Measurements from ENCODE around the gene PPME1. TPM values are rescaled to one million over a fixed set of nuclear protein-coding genes. Genes with fewer than 3 reads are reported as not detected.
A peak's percentile ranks its signal among the peaks of the same experiment; 100 is the strongest.

Gene PPME1
- total RNA-seq, 1 donor from 2014 or later: 40.4 TPM

DNA sequence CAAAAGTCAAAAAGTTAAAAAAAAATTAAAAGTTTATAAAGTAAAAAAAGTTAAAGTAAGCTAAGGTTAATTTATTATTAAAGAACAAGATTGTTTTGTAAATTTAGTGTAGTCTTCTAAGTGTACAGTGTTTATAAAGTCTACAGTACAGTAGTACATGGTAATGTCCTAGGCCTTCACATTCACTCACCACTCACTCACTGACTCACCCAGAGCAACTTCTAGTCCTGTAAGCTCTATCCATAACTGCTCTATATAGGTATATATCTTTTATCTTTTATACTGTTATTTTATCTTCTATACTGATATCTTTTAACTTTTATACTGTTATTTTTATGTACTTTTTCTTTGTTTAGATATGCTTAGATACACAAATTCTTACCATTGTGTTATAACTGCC is 11.4 kb upstream of the PPME1 start:
- no peak for DNase-seq (ENCODE audit: extremely low spot score, unreplicated experiment)
- no peak overlapping the region for H3K4me3 Mint-ChIP-seq (ENCODE audit: unreplicated experiment)

DNA sequence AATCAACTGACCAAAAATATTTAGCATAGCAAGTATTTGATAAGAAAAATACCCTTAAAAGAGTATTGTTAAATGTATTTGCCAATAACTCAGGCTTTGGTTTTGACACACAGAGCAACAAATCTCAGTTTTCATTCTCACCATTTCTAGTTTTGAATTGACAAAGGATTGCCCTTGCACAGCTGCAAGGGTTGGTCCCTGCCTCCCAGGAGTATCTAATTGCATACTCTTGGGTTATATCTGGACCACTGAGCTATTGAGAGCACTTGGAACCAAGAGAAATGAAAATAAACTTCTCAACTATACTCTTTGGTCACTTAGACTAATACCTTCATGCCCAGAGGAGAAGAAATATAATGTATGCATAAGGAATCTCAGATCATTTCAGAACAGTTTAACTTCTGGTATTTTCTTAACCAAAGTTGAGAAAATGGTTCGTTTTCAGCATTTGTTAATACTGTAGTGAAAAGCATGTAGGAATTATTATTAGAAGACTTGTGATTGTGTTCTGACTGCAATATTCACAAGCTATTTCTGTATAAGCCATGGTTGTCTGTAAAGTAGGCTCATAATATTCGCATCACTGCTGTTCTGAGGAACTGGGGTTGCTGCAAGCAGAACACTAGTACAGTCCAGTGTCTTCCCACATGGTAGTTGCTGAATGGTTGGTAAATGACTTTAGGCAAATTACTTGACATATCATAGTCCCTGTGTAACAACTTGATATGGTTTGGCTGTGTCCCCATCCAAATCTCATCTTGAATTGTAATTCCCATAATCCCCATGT is 8.2 kb upstream of the PPME1 start:
- no peak for DNase-seq (ENCODE audit: extremely low spot score, unreplicated experiment)
- Mint-ChIP-seq H3K36me3 (ENCODE audit: unreplicated experiment) (peaks cover 22% of the 10 kb centered on the region), H3K27ac (ENCODE audit: unreplicated experiment) (peak overlapping the region; percentile 38), H3K27me3 (ENCODE audit: unreplicated experiment) (no peaks in the 10 kb centered on the region), H3K9me3 (ENCODE audit: unreplicated experiment) (no peaks in the 10 kb centered on the region), H3K4me3 (ENCODE audit: unreplicated experiment) (no peak overlapping the region), H3K4me1 (ENCODE audit: unreplicated experiment) (peaks cover 11% of the 10 kb centered on the region)
- TF ChIP-seq, protein P1, sequence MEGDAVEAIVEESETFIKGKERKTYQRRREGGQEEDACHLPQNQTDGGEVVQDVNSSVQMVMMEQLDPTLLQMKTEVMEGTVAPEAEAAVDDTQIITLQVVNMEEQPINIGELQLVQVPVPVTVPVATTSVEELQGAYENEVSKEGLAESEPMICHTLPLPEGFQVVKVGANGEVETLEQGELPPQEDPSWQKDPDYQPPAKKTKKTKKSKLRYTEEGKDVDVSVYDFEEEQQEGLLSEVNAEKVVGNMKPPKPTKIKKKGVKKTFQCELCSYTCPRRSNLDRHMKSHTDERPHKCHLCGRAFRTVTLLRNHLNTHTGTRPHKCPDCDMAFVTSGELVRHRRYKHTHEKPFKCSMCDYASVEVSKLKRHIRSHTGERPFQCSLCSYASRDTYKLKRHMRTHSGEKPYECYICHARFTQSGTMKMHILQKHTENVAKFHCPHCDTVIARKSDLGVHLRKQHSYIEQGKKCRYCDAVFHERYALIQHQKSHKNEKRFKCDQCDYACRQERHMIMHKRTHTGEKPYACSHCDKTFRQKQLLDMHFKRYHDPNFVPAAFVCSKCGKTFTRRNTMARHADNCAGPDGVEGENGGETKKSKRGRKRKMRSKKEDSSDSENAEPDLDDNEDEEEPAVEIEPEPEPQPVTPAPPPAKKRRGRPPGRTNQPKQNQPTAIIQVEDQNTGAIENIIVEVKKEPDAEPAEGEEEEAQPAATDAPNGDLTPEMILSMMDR (IDR thresholded peaks at IDR 0.05): no peak

More for the DNA sequence above, 11.4 kb upstream of the PPME1 start:
- peaks cover 17% of the 10 kb centered on the region for H3K36me3 Mint-ChIP-seq (ENCODE audit: unreplicated experiment)
- no peak overlapping the region for H3K27ac Mint-ChIP-seq (ENCODE audit: unreplicated experiment)
- H3K9me3 Mint-ChIP-seq (ENCODE audit: unreplicated experiment): no peaks in the 10 kb centered on the region
- TF ChIP-seq, protein P1 (IDR thresholded peaks at IDR 0.05): no peak
- H3K27me3 Mint-ChIP-seq (ENCODE audit: unreplicated experiment): no peaks in the 10 kb centered on the region
- H3K4me1 Mint-ChIP-seq (ENCODE audit: unreplicated experiment): peaks cover 14% of the 10 kb centered on the region

DNA sequence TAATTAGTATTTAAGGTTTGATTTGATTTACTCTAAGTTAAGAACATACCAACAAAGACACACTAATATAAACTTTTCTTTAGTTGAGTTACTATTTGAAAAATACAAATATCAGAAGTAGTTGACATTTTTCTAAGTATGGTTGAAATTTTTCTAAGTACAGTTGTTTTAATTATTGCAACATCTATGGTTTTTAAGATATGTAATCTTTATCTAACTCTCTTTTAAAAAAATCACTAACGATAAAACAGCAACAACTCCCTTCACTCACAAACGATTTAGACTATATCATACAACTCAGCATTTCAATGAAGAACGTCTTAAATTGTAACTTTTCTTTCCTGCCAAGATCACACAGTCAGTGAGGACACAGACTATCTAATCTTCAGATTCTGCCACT is 2.3 kb upstream of the PPME1 start:
- Mint-ChIP-seq H3K9me3 (ENCODE audit: unreplicated experiment) (no peaks in the 10 kb centered on the region), H3K36me3 (ENCODE audit: unreplicated experiment) (peaks cover 16% of the 10 kb centered on the region), H3K27me3 (ENCODE audit: unreplicated experiment) (no peaks in the 10 kb centered on the region), H3K4me1 (ENCODE audit: unreplicated experiment) (peaks cover 3% of the 10 kb centered on the region), H3K27ac (ENCODE audit: unreplicated experiment) (no peak overlapping the region), H3K4me3 (ENCODE audit: unreplicated experiment) (no peak overlapping the region)
- no peak for DNase-seq (ENCODE audit: extremely low spot score, unreplicated experiment)
- TF ChIP-seq, protein P1 (IDR thresholded peaks at IDR 0.05): no peak

DNA sequence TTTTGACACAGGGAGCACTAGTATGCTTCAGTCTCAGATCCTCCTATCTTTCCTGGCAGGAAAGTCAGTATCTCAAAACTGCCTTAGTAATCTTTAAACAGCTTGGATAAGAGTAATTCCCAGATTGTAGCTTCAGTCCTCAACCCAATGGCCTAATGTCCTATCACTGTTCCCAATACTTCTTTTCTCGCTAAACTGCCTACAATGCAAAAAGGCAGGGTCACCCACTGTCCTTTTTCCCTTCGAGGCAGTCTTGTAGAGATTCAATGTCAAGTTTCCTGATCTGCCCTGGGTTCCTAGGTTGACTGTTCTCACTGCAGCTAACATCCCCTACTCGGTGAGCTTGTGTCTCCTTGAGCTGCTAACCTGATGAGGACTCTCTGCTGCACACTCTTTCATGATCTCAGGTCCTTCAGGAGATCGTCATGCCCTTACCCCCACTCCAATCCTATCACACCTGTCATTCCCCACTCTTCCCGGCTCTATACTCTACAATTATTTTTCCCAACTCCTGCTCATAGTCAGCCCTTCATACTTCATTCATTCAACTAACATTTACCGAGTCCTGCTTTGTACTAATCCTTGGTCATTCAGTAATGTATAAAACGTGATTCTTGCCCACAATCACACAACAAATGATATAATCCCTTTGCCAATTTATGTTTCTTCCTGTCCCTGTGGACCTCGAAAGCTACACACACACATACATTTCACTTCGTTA is 1.2 kb upstream of the PPME1 start:
- TF ChIP-seq, protein P1 (IDR thresholded peaks at IDR 0.05): no peak
- no peak overlapping the region for H3K27ac Mint-ChIP-seq (ENCODE audit: unreplicated experiment)
- H3K4me3 Mint-ChIP-seq (ENCODE audit: unreplicated experiment): no peak overlapping the region
- H3K36me3 Mint-ChIP-seq (ENCODE audit: unreplicated experiment): peaks cover 20% of the 10 kb centered on the region
- no peak for DNase-seq (ENCODE audit: extremely low spot score, unreplicated experiment)
- H3K27me3 Mint-ChIP-seq (ENCODE audit: unreplicated experiment): no peaks in the 10 kb centered on the region
- H3K9me3 Mint-ChIP-seq (ENCODE audit: unreplicated experiment): no peaks in the 10 kb centered on the region
- peaks cover 10% of the 10 kb centered on the region for H3K4me1 Mint-ChIP-seq (ENCODE audit: unreplicated experiment)

DNA sequence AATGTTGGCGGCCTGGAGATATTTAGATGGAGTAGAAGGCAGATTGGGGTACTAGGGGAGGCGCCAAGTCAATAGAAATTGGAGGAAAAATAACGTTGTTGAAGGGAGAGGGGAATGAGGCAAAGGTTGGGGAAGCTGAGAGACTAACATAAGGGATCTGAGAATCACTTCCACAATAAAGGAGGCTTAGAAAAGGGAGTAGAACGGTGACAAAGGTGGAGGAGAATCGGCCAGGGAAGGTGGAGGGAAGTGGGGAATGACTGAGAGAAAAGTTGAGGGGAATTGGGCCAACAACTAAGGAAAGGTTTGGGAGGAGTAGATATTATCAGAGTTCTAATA is 510 bp downstream of the PPME1 start:
- peaks cover 10% of the 10 kb centered on the region for H3K4me1 Mint-ChIP-seq (ENCODE audit: unreplicated experiment)
- DNase-seq (ENCODE audit: extremely low spot score, unreplicated experiment): no peak
- no peak overlapping the region for H3K4me3 Mint-ChIP-seq (ENCODE audit: unreplicated experiment)
- TF ChIP-seq, protein P1 (IDR thresholded peaks at IDR 0.05): no peak
- no peaks in the 10 kb centered on the region for H3K27me3 Mint-ChIP-seq (ENCODE audit: unreplicated experiment)
- peaks cover 15% of the 10 kb centered on the region for H3K36me3 Mint-ChIP-seq (ENCODE audit: unreplicated experiment)
- H3K27ac Mint-ChIP-seq (ENCODE audit: unreplicated experiment): no peak overlapping the region
- H3K9me3 Mint-ChIP-seq (ENCODE audit: unreplicated experiment): no peaks in the 10 kb centered on the region
